ENCODE results near the gene C1QTNF1. TPM values are rescaled to one million over a fixed set of nuclear protein-coding genes. Genes with fewer than 3 reads are reported as not detected.

Gene C1QTNF1
- total RNA-seq, 3 donors from 2014 or later = 16.9 to 33.3 (median 22.1) TPM

DNA sequence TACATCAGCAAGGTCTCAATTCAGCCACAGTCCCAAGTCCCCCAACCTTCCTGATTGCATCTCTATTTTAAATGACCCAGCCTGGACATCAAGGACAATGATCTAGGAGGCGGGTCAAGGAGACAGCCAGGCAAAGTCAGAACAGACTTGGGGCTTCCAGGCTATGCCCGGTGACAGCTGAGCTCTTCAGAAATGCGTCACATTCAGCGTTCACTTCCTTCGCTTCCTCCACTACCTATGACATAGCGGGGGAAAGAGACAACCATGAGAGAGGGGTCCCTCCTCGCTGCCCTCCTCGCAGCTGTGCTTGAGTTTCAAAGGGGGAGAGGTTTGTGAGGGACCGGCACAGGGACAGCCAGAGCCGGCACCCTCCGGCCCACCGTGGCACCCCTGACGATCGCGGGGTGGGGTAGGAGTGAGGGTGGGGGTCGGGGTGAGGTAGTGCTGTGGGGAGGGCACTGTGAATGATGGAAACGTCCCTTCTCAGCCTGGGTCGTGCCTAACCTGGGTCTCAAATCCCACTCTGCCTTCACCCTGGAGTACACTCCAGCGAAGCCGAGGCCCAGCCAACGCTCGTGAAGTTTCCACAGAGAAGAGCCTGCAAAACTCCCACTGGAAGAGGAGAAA, 31.9 kb upstream of the C1QTNF1 start:
- intact Hi-C loops (cut with DNase I, micrococcal nuclease) = no loop called here
- Histone ChIP-seq H3K36me3 (ENCODE audit: low read depth) (peaks cover 7% of the 10 kb centered on the region), H3K4me3 (no peak overlapping the region), H3K9me3 (no peaks in the 10 kb centered on the region), H3K4me1 (ENCODE audit: low read depth) (peaks cover 34% of the 10 kb centered on the region)
- TF ChIP-seq, protein P1, sequence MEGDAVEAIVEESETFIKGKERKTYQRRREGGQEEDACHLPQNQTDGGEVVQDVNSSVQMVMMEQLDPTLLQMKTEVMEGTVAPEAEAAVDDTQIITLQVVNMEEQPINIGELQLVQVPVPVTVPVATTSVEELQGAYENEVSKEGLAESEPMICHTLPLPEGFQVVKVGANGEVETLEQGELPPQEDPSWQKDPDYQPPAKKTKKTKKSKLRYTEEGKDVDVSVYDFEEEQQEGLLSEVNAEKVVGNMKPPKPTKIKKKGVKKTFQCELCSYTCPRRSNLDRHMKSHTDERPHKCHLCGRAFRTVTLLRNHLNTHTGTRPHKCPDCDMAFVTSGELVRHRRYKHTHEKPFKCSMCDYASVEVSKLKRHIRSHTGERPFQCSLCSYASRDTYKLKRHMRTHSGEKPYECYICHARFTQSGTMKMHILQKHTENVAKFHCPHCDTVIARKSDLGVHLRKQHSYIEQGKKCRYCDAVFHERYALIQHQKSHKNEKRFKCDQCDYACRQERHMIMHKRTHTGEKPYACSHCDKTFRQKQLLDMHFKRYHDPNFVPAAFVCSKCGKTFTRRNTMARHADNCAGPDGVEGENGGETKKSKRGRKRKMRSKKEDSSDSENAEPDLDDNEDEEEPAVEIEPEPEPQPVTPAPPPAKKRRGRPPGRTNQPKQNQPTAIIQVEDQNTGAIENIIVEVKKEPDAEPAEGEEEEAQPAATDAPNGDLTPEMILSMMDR (IDR thresholded peaks at IDR 0.05) = no peak
- DNase-seq (peak in 2 of 3 donors; percentile 3 to 31), ATAC-seq (no peak)

DNA sequence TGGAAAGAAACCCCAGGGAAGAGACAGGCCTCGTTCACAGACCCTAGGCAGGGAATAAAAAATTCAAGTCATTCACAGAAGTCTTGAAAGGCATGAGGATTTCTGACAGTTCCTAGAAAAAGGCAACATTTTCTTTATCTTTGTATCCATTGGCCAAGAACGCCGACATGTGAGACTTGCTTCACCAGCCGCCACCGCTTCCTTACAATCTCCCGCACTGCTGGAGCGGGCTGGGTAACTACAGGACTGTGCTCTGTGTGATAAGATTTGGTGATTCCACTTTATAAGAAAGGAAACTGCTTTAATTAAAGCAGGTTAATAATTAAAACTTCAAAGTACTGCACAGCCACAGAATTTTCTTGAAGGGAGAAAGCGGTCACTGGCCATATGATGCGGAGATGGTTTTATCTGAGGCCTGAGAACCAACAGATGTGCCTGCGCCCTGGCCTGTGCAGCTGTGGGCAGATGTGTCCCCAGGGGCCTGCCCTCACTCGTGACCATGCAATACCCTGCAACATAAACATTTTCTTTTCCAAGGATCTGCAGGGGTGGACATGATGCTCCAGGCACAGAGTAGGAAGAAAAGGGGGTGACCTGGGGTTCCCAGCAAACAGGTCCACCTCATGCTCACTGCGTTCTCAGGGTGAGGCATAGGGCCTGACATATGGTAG, 31.3 kb upstream of the C1QTNF1 start:
- TF ChIP-seq, protein P1 (IDR thresholded peaks at IDR 0.05) = no peak
- no peak for ATAC-seq
- DNase-seq = peak in 2 of 3 donors; percentile 14 to 21
- Histone ChIP-seq H3K4me1 (ENCODE audit: low read depth) (peaks cover 37% of the 10 kb centered on the region), H3K4me3 (no peak overlapping the region), H3K36me3 (ENCODE audit: low read depth) (peaks cover 7% of the 10 kb centered on the region), H3K9me3 (no peaks in the 10 kb centered on the region)
- intact Hi-C loops (cut with DNase I, micrococcal nuclease) = no loop called here

DNA sequence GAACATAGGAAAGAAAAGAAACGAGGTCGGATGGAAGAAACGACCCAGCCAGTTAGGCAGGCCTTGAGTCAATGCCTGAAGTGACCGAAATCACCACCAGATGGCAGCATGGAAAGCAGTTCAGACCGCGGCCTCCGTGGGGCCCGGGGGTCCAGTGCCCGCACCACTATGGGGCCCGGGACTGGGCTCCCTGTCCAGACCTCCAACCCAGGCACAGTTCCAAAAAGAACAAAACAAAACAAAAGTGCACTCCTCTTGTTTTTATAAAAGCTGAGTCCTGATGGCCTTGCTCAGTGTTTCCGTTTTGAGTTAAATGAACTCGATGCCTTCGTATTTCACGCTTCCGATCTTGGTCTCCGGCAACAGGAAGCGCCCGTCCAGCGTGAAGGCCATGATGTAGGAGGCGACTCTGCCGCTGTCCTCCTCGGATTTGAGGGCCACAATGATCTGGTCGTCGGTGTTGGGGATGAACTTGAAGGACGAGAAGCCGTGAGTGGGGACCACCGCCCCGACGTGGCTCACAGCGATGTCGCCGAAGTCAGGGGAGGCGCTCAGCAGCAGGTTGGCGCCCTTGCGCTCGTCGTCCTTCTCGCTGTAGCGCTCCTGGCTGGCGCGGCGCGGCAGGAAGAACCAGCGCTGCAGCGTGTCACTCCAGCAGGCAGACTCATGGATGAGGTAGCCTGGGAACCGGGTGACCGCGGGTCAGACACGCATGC, 30.6 kb upstream of the C1QTNF1 start:
- peaks cover 40% of the 10 kb centered on the region for H3K4me1 ChIP-seq (ENCODE audit: low read depth)
- peaks cover 7% of the 10 kb centered on the region for H3K36me3 ChIP-seq (ENCODE audit: low read depth)

DNA sequence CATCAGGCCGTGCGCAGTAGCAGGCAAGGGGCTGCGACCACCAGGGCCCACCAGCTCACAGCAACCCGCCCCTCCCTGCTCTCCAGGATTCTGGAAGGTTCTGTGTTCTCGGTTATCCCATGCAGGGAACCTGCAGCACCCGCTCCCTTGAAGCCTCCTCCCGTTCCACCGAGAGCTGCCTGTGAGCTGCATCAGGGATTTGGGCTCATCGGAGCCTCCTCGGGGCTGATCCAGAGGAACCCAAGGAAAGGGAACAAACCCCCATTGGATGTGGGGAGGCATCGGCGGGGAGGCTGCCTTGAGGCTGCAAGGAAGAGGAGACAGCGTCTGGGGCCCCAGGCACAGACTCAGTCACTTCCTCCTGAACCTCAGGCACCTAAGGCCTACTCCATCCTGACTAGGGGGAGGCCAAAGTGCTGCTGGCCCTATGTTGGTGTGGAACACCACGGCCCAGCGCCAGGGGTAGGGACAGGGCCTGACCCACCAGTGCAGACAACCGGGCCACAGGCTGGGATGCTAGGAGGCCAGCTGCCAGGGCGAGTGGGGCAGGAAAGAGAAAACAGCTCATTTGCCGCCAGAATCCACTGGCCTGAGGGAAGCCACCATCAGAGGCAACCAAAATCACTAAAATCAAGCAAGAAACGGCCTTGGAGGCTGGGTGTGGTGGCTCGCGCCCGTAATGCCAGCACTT, 29.8 kb upstream of the C1QTNF1 start:
- Histone ChIP-seq H3K4me1 (ENCODE audit: low read depth) (peaks cover 47% of the 10 kb centered on the region), H3K9me3 (no peaks in the 10 kb centered on the region), H3K36me3 (ENCODE audit: low read depth) (peaks cover 7% of the 10 kb centered on the region), H3K4me3 (no peak overlapping the region)
- TF ChIP-seq, protein P1 (IDR thresholded peaks at IDR 0.05) = no peak
- intact Hi-C loops (cut with DNase I, micrococcal nuclease) = no loop called here
- no peak for DNase-seq
- ATAC-seq = no peak

More for the DNA sequence above, 30.6 kb upstream of the C1QTNF1 start:
- peak; percentile 55 to 85 (median 64) for DNase-seq
- no peak for ATAC-seq
- TF ChIP-seq, protein P1 (IDR thresholded peaks at IDR 0.05) = peak; percentile 36
- Histone ChIP-seq H3K9me3 (no peaks in the 10 kb centered on the region), H3K4me3 (no peak overlapping the region)
- intact Hi-C loops (cut with DNase I, micrococcal nuclease) = no loop called here

DNA sequence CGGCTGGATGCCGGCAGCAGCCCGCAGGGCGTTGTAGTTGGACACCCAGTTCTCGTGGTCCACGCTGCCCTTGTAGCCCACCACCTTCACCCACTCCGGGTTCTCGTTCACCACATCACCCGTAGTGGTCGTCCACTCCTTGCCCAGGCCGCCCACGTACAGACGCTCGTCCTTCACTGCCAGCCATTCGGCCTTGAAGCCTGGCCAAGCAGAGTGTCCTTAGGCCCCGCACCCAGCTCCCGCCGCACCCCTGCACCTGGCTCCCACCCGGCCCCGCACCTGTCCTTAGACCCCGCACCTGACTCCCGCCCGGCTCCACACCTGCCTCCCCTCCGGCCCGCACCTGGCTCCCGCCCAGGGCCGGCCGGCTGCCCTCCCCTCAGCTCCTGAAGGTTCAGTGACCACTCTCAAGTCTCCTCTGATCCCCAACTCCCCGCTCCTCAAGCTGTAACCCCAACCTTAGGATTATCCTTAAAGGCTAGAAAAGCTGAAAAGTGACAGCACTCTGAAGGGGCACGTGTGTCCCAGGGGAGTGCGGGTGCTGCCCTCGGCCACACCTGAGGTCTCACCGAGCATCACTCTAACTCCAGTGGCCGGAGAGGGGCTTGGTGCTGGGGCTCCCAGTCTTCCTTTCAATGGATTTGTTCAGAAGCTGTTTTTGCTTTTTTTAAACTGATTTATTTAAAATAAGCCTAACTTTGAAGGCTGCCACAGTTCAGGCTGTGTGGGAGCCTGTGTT, 28.8 kb upstream of the C1QTNF1 start:
- no peak for ATAC-seq
- Histone ChIP-seq H3K9me3 (no peaks in the 10 kb centered on the region), H3K4me1 (ENCODE audit: low read depth) (peaks cover 56% of the 10 kb centered on the region), H3K4me3 (no peak overlapping the region), H3K36me3 (ENCODE audit: low read depth) (peaks cover 7% of the 10 kb centered on the region)
- intact Hi-C loops (cut with DNase I, micrococcal nuclease) = no loop called here
- TF ChIP-seq, protein P1 (IDR thresholded peaks at IDR 0.05) = no peak
- peak in 2 of 3 donors; percentile 28 to 55 for DNase-seq

All from mucosa of descending colon (tissue), 3 donors.